GM13976 (cell line): ENCODE results near the gene OLFM1.

Experiments
- DNase-seq: peaks from one replicate; pipeline ENCODE4 v3.0.0; 2012; ENCODE audit warnings: low spot score
- CTCF ChIP-seq: IDR thresholded peaks from 2 replicates; pipeline ENCODE4 v1.5.1; 2012; ENCODE audit warnings: borderline replicate concordance, mild to moderate bottlenecking; ENCODE audit not compliant: insufficient read depth; ENCODE audit errors: extremely low read depth, missing control alignments, control extremely low read depth
- in situ Hi-C: fragments of 300-500 bp; cut with MboI; formaldehyde crosslinking; loops from one replicate; pipeline ENCODE4 v1.12.0; 2022; ENCODE audit warnings: low sequenced_read_pairs, mixed read lengths, inconsistent platforms; ENCODE audit not compliant: unreplicated experiment

Gene OLFM1

GRCh38 chr9:135045264-135045927 is 42.1 kb upstream of the OLFM1 start:
- DNase-seq: no peak
- TF ChIP-seq CTCF: no peak
- in situ Hi-C loops: no loop called here

- TF ChIP-seq CTCF: no peak
- no peak for DNase-seq
- in situ Hi-C loops: no loop called here
These were observed 41.3 kb upstream of the OLFM1 start for GRCh38 chr9:135045928-135046738.

GRCh38 chr9:135046739-135047350 is 40.6 kb upstream of the OLFM1 start:
- no peak for DNase-seq
- no peak for TF ChIP-seq CTCF
- in situ Hi-C loops: no loop called here

GRCh38 chr9:135047521-135047920 is 39.9 kb upstream of the OLFM1 start:
- no peak for DNase-seq
- TF ChIP-seq CTCF: no peak
- in situ Hi-C loops: no loop called here

GRCh38 chr9:135048046-135048757 is 39.3 kb upstream of the OLFM1 start:
- no peak for TF ChIP-seq CTCF
- in situ Hi-C loops: no loop called here
- no peak for DNase-seq

- in situ Hi-C loops: no loop called here
- TF ChIP-seq CTCF: no peak
- no peak for DNase-seq
These were observed 38.6 kb upstream of the OLFM1 start for GRCh38 chr9:135048758-135049444.
